ENCODE results near the gene ANAPC15. TPM values are rescaled to one million over a fixed set of nuclear protein-coding genes. Genes with fewer than 3 reads are reported as not detected.

The ANAPC15 gene
- total and polyA plus RNA-seq, 9 of the 15 experiments (the other 6 are each of a cell fraction or from before 2014, with no cell fraction given): 53.0 to 254 (median 75.7) TPM

DNA sequence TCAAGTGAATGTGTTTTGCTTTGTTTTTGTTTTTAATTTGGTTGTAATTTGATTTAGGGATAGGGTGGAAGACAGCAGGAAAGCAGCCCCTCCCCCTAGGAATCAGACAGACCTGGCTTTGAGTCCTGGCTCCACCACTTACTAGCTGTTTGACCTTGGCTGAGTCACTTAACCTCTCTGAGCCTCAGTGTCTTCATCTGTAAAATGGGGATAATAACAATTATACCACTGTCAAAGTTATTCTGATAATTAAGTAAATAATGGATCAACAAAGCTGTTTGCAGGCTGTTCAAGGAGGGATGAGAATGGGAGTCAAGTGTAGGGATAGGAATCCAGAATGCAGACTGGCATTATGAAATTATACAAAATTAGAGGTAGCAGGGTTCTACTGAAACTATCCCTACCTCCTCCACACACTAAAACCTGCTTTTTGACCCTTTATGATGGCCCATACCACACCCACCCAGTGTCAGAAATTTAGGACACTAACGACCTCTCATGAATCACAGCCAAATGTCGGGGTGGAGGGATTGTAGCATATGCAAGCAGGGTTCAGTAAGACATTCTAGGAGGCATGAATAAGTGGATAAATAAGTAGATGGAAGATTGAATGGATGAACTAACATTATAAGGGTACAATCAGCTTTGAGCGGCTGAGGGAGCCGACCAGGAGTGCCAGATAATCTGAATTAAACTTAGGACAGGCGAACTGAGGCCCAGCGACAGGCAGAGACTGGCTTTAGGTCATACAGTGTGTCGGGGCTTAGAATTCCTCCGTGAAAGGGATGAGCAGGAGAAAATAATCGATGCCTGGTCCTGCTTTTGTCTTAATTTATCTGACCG, 974 bp downstream of the ANAPC15 start (continued):
- TF ChIP-seq, protein P1, sequence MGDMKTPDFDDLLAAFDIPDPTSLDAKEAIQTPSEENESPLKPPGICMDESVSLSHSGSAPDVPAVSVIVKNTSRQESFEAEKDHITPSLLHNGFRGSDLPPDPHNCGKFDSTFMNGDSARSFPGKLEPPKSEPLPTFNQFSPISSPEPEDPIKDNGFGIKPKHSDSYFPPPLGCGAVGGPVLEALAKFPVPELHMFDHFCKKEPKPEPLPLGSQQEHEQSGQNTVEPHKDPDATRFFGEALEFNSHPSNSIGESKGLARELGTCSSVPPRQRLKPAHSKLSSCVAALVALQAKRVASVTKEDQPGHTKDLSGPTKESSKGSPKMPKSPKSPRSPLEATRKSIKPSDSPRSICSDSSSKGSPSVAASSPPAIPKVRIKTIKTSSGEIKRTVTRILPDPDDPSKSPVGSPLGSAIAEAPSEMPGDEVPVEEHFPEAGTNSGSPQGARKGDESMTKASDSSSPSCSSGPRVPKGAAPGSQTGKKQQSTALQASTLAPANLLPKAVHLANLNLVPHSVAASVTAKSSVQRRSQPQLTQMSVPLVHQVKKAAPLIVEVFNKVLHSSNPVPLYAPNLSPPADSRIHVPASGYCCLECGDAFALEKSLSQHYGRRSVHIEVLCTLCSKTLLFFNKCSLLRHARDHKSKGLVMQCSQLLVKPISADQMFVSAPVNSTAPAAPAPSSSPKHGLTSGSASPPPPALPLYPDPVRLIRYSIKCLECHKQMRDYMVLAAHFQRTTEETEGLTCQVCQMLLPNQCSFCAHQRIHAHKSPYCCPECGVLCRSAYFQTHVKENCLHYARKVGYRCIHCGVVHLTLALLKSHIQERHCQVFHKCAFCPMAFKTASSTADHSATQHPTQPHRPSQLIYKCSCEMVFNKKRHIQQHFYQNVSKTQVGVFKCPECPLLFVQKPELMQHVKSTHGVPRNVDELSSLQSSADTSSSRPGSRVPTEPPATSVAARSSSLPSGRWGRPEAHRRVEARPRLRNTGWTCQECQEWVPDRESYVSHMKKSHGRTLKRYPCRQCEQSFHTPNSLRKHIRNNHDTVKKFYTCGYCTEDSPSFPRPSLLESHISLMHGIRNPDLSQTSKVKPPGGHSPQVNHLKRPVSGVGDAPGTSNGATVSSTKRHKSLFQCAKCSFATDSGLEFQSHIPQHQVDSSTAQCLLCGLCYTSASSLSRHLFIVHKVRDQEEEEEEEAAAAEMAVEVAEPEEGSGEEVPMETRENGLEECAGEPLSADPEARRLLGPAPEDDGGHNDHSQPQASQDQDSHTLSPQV (IDR thresholded peaks at IDR 0.05): 0 out of 2 replicates have a peak, but pooled peaks have one; percentile 38
- no peak for TF ChIP-seq SIRT6 (IDR thresholded peaks at IDR 0.05; ENCODE audit: low read depth, low read length)
- no peak for TF ChIP-seq ZNF830 (CRISPR knock-in tag; IDR thresholded peaks at IDR 0.05)
- TF ChIP-seq CHD2 (IDR thresholded peaks at IDR 0.05; ENCODE audit: low read depth, low read length): no peak
- TF ChIP-seq U2AF1 (optimal IDR thresholded peaks at IDR 0.05; ENCODE audit: low read depth, low read length): no peak
- TF ChIP-seq, protein P2, sequence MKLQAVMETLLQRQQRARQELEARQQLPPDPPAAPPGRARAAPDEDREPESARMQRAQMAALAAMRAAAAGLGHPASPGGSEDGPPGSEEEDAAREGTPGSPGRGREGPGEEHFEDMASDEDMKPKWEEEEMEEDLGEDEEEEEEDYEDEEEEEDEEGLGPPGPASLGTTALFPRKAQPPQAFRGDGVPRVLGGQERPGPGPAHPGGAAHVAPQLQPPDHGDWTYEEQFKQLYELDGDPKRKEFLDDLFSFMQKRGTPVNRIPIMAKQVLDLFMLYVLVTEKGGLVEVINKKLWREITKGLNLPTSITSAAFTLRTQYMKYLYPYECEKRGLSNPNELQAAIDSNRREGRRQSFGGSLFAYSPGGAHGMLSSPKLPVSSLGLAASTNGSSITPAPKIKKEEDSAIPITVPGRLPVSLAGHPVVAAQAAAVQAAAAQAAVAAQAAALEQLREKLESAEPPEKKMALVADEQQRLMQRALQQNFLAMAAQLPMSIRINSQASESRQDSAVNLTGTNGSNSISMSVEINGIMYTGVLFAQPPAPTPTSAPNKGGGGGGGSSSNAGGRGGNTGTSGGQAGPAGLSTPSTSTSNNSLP (IDR thresholded peaks at IDR 0.05; ENCODE audit: borderline replicate concordance, low read depth, low read length): no peak
- peak; percentile 60; the same call in 1 of the 2 replicates for TF ChIP-seq ERF (CRISPR knock-in tag; IDR thresholded peaks at IDR 0.05)
- TF ChIP-seq KDM5B (IDR thresholded peaks at IDR 0.05; ENCODE audit: insufficient replicate concordance, low read depth, low read length): no peak
- TF ChIP-seq POLR2AphosphoS2 (IDR thresholded peaks at IDR 0.05; ENCODE audit: low read length): no peak
- TF ChIP-seq CBX5 (IDR thresholded peaks at IDR 0.05; ENCODE audit: borderline replicate concordance, low read depth): no peak
- no peak for TF ChIP-seq CREM (IDR thresholded peaks at IDR 0.05; ENCODE audit: low read depth)
- no peak for TF ChIP-seq ZNF224 (CRISPR knock-in tag; IDR thresholded peaks at IDR 0.05)
- 0 out of 4 replicates have a peak, but pooled peaks of 1 of the 2 experiments have one; percentile 20 for TF ChIP-seq NONO (IDR thresholded peaks at IDR 0.05; ENCODE audit: low read depth in 2 of 2, low read length in 1 of 2)
- TF ChIP-seq, protein P3, sequence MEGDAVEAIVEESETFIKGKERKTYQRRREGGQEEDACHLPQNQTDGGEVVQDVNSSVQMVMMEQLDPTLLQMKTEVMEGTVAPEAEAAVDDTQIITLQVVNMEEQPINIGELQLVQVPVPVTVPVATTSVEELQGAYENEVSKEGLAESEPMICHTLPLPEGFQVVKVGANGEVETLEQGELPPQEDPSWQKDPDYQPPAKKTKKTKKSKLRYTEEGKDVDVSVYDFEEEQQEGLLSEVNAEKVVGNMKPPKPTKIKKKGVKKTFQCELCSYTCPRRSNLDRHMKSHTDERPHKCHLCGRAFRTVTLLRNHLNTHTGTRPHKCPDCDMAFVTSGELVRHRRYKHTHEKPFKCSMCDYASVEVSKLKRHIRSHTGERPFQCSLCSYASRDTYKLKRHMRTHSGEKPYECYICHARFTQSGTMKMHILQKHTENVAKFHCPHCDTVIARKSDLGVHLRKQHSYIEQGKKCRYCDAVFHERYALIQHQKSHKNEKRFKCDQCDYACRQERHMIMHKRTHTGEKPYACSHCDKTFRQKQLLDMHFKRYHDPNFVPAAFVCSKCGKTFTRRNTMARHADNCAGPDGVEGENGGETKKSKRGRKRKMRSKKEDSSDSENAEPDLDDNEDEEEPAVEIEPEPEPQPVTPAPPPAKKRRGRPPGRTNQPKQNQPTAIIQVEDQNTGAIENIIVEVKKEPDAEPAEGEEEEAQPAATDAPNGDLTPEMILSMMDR (IDR thresholded peaks at IDR 0.05 in 2 of 3, conservative IDR thresholded peaks at IDR 0.05 in 1 of 3; ENCODE audit: insufficient read depth in 2 of 3, low read depth in 1 of 3, low read length in 3 of 3): no peak
- TF ChIP-seq, protein P4, sequence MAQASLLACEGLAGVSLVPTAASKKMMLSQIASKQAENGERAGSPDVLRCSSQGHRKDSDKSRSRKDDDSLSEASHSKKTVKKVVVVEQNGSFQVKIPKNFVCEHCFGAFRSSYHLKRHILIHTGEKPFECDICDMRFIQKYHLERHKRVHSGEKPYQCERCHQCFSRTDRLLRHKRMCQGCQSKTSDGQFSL (CRISPR knock-in tag; IDR thresholded peaks at IDR 0.05): no peak
- TF ChIP-seq, protein P4 (tag; IDR thresholded peaks at IDR 0.05): no peak
- TF ChIP-seq, protein P5, sequence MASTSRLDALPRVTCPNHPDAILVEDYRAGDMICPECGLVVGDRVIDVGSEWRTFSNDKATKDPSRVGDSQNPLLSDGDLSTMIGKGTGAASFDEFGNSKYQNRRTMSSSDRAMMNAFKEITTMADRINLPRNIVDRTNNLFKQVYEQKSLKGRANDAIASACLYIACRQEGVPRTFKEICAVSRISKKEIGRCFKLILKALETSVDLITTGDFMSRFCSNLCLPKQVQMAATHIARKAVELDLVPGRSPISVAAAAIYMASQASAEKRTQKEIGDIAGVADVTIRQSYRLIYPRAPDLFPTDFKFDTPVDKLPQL (IDR thresholded peaks at IDR 0.05; ENCODE audit: extremely low read depth, insufficient read length): no peak
- TF ChIP-seq TRIM28 (IDR thresholded peaks at IDR 0.05): no peak
